ENCODE data around the gene BRD1. TPM values are rescaled to one million over a fixed set of nuclear protein-coding genes. Genes with fewer than 3 reads are reported as not detected.
A peak's percentile ranks its signal among the peaks of the same experiment; 100 is the strongest.

BRD1 gene
- total and polyA plus RNA-seq, 8 donors, result 27.4 to 50.3 (median 37.9) TPM

DNA sequence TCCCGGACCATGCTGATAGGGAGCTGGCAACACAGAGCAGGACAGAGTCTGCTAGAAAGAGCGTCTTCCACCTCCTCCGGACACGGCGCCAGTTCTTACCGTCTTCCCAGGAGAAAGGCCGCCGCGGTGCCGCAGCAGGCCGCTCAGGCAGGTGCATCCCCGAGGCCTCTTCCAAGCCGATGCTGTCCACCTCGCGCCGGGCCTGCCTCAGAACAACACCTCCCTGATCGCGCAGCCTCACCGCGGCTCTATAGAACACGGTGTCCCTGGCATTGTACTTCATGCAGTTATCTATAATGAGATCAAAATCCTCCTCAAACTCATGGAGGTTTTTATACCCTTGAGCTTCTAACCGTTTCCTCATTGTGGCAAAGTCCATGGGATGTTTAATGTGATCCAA lies 30.0 kb downstream of the BRD1 start:
- intact Hi-C loops (cut with DNase I), result loop anchor here in 1 of 2 donors (10.0 kb wide), 1 partner anchor 127 kb away; no protein-coding TSS in a partner anchor
- Histone ChIP-seq H3K4me1 (peaks cover 0 to 19% of the 10 kb centered on the region in 2 donors), H3K4me3 (no peak overlapping the region), H3K9me3 (no peaks in the 10 kb centered on the region), H3K36me3 (peaks cover 0 to 95% of the 10 kb centered on the region in 2 donors), H3K27ac (no peak overlapping the region), H3K27me3 (no peaks in the 10 kb centered on the region)
- ATAC-seq, result no peak
- DNase-seq, result peak in 1 of 4 donors; percentile 77
- TF ChIP-seq, protein P1, sequence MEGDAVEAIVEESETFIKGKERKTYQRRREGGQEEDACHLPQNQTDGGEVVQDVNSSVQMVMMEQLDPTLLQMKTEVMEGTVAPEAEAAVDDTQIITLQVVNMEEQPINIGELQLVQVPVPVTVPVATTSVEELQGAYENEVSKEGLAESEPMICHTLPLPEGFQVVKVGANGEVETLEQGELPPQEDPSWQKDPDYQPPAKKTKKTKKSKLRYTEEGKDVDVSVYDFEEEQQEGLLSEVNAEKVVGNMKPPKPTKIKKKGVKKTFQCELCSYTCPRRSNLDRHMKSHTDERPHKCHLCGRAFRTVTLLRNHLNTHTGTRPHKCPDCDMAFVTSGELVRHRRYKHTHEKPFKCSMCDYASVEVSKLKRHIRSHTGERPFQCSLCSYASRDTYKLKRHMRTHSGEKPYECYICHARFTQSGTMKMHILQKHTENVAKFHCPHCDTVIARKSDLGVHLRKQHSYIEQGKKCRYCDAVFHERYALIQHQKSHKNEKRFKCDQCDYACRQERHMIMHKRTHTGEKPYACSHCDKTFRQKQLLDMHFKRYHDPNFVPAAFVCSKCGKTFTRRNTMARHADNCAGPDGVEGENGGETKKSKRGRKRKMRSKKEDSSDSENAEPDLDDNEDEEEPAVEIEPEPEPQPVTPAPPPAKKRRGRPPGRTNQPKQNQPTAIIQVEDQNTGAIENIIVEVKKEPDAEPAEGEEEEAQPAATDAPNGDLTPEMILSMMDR (IDR thresholded peaks at IDR 0.05), result no peak

DNA sequence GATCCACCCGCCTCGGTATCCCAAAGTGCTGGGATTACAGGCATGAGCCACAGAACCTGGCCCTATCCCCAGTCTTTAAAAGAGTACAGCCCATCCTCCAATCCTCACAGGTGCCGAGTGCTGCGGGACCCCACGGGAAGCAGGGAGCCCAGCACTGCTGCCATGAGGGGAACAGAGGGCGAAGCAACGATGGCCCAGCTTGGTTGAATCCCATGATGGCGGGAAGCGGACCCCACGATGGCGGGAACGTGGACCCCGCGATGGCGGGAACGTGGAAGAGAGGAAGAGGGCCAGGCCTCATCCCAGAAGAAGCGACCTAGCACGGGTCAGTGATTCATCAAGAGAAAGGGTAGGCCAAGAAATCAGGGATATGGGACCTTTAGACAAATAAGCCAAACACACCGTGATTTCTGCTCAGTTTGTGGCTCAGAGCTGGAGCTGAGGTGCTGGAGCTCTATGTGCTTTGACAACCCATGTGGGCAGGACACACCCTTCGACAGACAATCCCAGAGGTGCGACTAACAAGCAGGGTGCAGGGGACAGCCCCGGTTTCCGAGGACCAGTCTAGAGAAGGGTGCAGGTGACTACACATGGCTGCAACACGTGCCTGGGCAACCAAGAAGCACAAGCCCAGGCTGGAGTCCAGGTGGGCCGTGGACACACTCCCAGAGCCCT lies 30.9 kb downstream of the BRD1 start:
- H3K9me3 ChIP-seq, result no peaks in the 10 kb centered on the region
- no peak overlapping the region for H3K27ac ChIP-seq
- H3K36me3 ChIP-seq, result peaks cover 0 to 100% of the 10 kb centered on the region in 2 donors
- no peak overlapping the region for H3K4me3 ChIP-seq
- TF ChIP-seq, protein P1 (IDR thresholded peaks at IDR 0.05), result no peak
- H3K4me1 ChIP-seq, result peaks cover 0 to 25% of the 10 kb centered on the region in 2 donors
- intact Hi-C loops (cut with DNase I), result loop anchor here in 1 of 2 donors (10.0 kb wide), 1 partner anchor 128 kb away; no protein-coding TSS in a partner anchor
- DNase-seq, result peak in 1 of 4 donors; percentile 61
- H3K27me3 ChIP-seq, result no peaks in the 10 kb centered on the region
- no peak for ATAC-seq

DNA sequence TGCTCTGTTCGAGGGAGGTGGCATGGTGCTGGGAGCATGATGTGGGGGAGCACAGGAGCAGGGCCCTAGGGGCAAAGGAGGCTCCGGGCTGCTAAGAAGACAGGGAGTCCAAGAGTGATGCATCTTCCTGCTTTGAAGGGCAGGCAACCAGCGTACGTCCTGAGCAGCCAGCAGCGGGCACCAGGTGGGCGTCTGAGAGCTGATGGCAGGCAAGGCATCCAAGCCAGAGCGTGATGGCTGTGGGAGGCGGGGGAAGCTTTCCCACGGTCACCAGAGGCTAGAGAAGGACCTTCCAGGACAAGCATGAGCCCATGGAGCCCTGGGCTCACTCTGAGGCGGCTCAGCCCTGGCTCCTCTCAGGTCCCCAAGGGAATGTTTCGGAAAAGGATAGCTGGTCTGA lies 32.2 kb downstream of the BRD1 start:
- intact Hi-C loops (cut with DNase I), result loop anchor here in 1 of 2 donors (10.0 kb wide), 1 partner anchor 129 kb away; no protein-coding TSS in a partner anchor
- TF ChIP-seq, protein P1 (IDR thresholded peaks at IDR 0.05), result no peak
- Histone ChIP-seq H3K9me3 (no peaks in the 10 kb centered on the region), H3K27ac (no peak overlapping the region), H3K36me3 (peaks cover 0 to 100% of the 10 kb centered on the region in 2 donors), H3K27me3 (no peaks in the 10 kb centered on the region), H3K4me3 (no peak overlapping the region), H3K4me1 (peaks cover 0 to 30% of the 10 kb centered on the region in 2 donors)
- ATAC-seq, result no peak
- peak in 1 of 4 donors; percentile 43 for DNase-seq

DNA sequence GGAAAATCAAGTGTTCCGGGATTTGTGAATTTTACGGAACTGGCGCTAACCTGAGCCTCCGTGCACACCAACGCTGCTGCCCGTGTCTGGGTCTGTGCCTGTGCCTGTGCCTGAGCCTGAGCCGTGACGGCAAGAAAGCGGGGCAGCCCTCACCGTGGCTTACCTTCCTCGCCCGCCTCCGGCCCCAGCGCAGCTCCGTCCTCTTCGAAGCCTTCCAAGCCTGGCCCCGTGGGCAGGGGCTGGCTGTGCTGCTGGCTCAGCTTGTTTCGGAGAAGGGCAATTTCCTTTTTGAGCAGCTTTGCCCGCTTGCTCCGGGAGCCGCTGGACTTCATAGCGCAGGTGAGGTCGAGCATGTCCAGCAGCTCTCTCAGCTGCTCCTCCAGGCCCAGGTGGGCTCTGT lies 33.8 kb downstream of the BRD1 start:
- intact Hi-C loops (cut with DNase I), result loop anchor here in 1 of 2 donors (10.0 kb wide), 1 partner anchor 131 kb away; no protein-coding TSS in a partner anchor
- Histone ChIP-seq H3K36me3 (peaks cover 0 to 91% of the 10 kb centered on the region in 2 donors), H3K4me3 (no peak overlapping the region), H3K27ac (no peak overlapping the region), H3K9me3 (no peaks in the 10 kb centered on the region), H3K27me3 (no peaks in the 10 kb centered on the region), H3K4me1 (peaks cover 14 to 37% of the 10 kb centered on the region in 2 donors)
- TF ChIP-seq, protein P1 (IDR thresholded peaks at IDR 0.05), result no peak
- DNase-seq, result peak in 1 of 4 donors; percentile 71
- ATAC-seq, result no peak

DNA sequence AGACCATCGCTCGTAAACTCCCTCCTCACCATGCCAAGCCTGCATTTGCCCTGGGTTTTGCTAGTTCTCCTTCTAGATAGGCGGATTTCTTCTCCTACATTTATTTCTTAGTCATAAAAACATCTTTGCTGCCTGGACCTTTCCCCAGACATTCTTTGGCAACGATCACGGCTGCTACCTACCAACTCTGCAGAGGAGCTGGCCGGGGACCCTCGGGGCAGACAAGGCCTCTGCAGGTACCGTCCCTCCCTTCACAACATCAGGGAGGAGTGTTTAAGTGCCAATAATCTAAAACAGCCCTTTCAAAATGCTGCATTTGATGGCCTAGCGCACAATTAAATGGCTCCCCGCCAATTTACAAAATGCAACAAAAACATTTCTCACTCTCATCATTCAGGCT lies 34.4 kb downstream of the BRD1 start:
- intact Hi-C loops (cut with DNase I), result loop anchor here in 1 of 2 donors (10.0 kb wide), 1 partner anchor 132 kb away; no protein-coding TSS in a partner anchor
- no peak for ATAC-seq
- TF ChIP-seq, protein P1 (IDR thresholded peaks at IDR 0.05), result no peak
- Histone ChIP-seq H3K4me3 (no peak overlapping the region), H3K4me1 (peaks cover 15 to 42% of the 10 kb centered on the region in 2 donors), H3K27ac (no peak overlapping the region), H3K27me3 (no peaks in the 10 kb centered on the region), H3K36me3 (peaks cover 0 to 85% of the 10 kb centered on the region in 2 donors), H3K9me3 (no peaks in the 10 kb centered on the region)
- no peak for DNase-seq
